CD4-positive, alpha-beta memory T cell (primary cell): ENCODE measurements around the gene ANK2. TPM values are rescaled to one million over a fixed set of nuclear protein-coding genes. Genes with fewer than 3 reads are reported as not detected.
A peak's percentile ranks its signal among the peaks of the same experiment; 100 is the strongest.

ENCODE experiments used
- CTCF ChIA-PET: fragments of 350-600 bp; sonication (Branson Sonifier 250); formaldehyde crosslinking; loops from one replicate; lab custom pipeline; 2021; ENCODE audit warnings: inconsistent platforms; ENCODE audit not compliant: partially characterized antibody; lab: Charles Lee
- POLR2A ChIA-PET: fragments of 350-600 bp; sonication (Branson Sonifier 250); formaldehyde crosslinking; loops from one replicate; lab custom pipeline; 2021; ENCODE audit not compliant: partially characterized antibody; lab: Charles Lee
- DNase-seq, 5 donors: peaks; one replicate each; pipeline versions ENCODE4 v3.0.0 to v3.0.0-alpha.2; 2020 to 2022; ENCODE audit warnings: mixed read lengths in 1 of 5
- H3K27ac ChIP-seq: one replicate; pipeline ENCODE4 v1.7.0; 2013; ENCODE audit warnings: low read depth, low read length
- H3K27me3 ChIP-seq: 2 replicates; pipeline ENCODE4 v1.7.0; 2013; ENCODE audit warnings: mild to moderate bottlenecking, low read length, moderate library complexity; ENCODE audit not compliant: insufficient read depth
- H3K36me3 ChIP-seq: 2 replicates; pipeline ENCODE4 v1.7.0; 2013; ENCODE audit warnings: mild to moderate bottlenecking, low read length, moderate library complexity; ENCODE audit not compliant: insufficient read depth
- H3K4me1 ChIP-seq: 2 replicates; pipeline ENCODE4 v1.7.0; 2013; ENCODE audit warnings: mild to moderate bottlenecking, low read length, moderate library complexity; ENCODE audit not compliant: insufficient read depth
- H3K4me3 ChIP-seq, 2 donors: one replicate each; pipeline ENCODE4 v1.7.0; 2013; ENCODE audit warnings: low read length in 2 of 2, mild to moderate bottlenecking in 1 of 2
- H3K9me3 ChIP-seq, 2 donors: one replicate each; pipeline ENCODE4 v1.7.0; 2013; ENCODE audit warnings: low read length in 2 of 2, control low read depth in 1 of 2; ENCODE audit not compliant: control insufficient read depth in 1 of 2
- H3K27ac Mint-ChIP-seq, 7 donors: one replicate each; pipeline ENCODE4 v1.8.0; 2020 to 2021; ENCODE audit warnings: mixed read lengths in 7 of 7, mild to moderate bottlenecking in 6 of 7, inconsistent platforms in 3 of 7, moderate library complexity in 3 of 7
- H3K27me3 Mint-ChIP-seq, 2 donors: one replicate each; pipeline ENCODE4 v1.8.0; 2020 to 2021; ENCODE audit warnings: mixed read lengths in 2 of 2
- H3K36me3 Mint-ChIP-seq, 2 donors: one replicate each; pipeline ENCODE4 v1.8.0; 2020 to 2021; ENCODE audit warnings: mixed read lengths in 2 of 2, inconsistent platforms in 1 of 2, mild to moderate bottlenecking in 1 of 2
- H3K4me1 Mint-ChIP-seq, 4 donors: one replicate each; pipeline ENCODE4 v1.8.0; 2020 to 2021; ENCODE audit warnings: mixed read lengths in 4 of 4, mild to moderate bottlenecking in 1 of 4
- H3K4me3 Mint-ChIP-seq, 8 donors: one replicate each; pipeline ENCODE4 v1.8.0; 2020 to 2021; ENCODE audit warnings: mixed read lengths in 8 of 8, mild to moderate bottlenecking in 7 of 8, moderate library complexity in 6 of 8, inconsistent platforms in 3 of 8
- H3K9me3 Mint-ChIP-seq, 8 donors: one replicate each; pipeline ENCODE4 v1.8.0; 2020 to 2021; ENCODE audit warnings: mixed read lengths in 8 of 8, mild to moderate bottlenecking in 5 of 8, inconsistent platforms in 3 of 8, moderate library complexity in 1 of 8
- intact Hi-C: fragments of 100-400 bp; cut with micrococcal nuclease; formaldehyde crosslinking; loops from one replicate; pipeline ENCODE4 v1.15.1; 2023
- polyA plus RNA-seq, 2 donors: library from polyadenylated mRNA; unstranded; fragments of 300-500 nt; fragmentation: Illumina TruSeq; gene quantifications; one replicate each; pipeline ENCODE4 v1.2.3, GENCODE V29; 2021
- total RNA-seq, 2 experiments: library from RNA; stranded (reverse); gene quantifications; one replicate each; pipeline ENCODE4 v1.2.3, GENCODE V29; 2021

ANK2 gene
- total and polyA plus RNA-seq, 4 experiments from 2014 or later: not detected

DNA sequence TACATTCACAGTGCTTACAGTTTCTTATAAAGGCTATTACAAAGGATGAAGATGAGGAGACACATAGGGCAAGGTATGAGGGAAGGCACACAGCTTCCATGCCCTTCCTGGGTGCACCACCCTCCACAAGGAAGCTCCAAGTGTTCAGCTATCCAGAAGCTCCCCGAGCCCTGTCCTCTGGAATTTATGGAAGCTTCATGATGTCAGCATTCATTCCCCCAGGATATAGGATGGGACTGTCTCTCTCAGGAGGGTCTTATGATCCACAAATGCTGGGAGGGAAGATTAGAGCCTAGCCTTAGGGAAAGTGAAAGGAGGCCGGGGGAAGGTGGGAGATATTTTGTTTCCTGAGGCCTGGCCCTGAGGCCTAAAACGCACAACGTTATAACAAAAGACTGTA lies 236.0 kb downstream of the ANK2 start:
- ChIA-PET POLR2A (no interaction called here), CTCF (no interaction called here)
- intact Hi-C loops: no loop called here
- Histone ChIP-seq H3K4me3 (no peak overlapping the region), H3K27me3 (no peaks in the 10 kb centered on the region), H3K27ac (no peak overlapping the region), H3K9me3 (no peaks in the 10 kb centered on the region), H3K36me3 (no peaks in the 10 kb centered on the region), H3K4me1 (no peaks in the 10 kb centered on the region)
- Mint-ChIP-seq H3K27ac (peak overlapping the region in 1 of 7 donors; percentile 43), H3K4me3 (no peak overlapping the region), H3K9me3 (no peaks in the 10 kb centered on the region), H3K4me1 (no peaks in the 10 kb centered on the region), H3K36me3 (no peaks in the 10 kb centered on the region), H3K27me3 (peaks cover 0 to 3% of the 10 kb centered on the region in 2 donors)
- no peak for DNase-seq

DNA sequence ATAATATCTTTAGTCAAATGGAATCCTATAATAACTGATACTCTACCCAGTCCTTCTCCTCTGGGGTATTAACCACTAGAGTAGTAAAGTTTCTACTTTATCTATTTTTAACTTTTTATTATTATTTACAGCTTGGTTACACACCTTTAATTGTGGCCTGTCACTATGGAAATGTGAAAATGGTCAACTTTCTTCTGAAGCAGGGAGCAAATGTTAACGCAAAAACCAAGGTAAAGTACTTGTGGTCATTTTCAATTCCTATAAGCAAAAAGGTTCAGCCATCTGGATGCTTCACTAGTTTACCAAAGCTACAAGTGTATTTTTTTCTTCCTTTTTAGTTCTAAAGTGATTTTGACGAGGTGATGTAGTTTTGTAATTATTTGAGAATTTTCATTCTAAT lies 238.8 kb downstream of the ANK2 start:
- H3K27me3 ChIP-seq: no peaks in the 10 kb centered on the region
- Mint-ChIP-seq H3K27ac (no peak overlapping the region), H3K4me1 (no peaks in the 10 kb centered on the region), H3K4me3 (no peak overlapping the region), H3K9me3 (no peaks in the 10 kb centered on the region), H3K27me3 (peaks cover 0 to 1% of the 10 kb centered on the region in 2 donors), H3K36me3 (no peaks in the 10 kb centered on the region)
- no peaks in the 10 kb centered on the region for H3K4me1 ChIP-seq
- no peak for DNase-seq
- H3K9me3 ChIP-seq: no peaks in the 10 kb centered on the region
- CTCF ChIA-PET: no interaction called here
- H3K4me3 ChIP-seq: no peak overlapping the region
- H3K36me3 ChIP-seq: no peaks in the 10 kb centered on the region
- intact Hi-C loops: no loop called here
- POLR2A ChIA-PET: no interaction called here
- no peak overlapping the region for H3K27ac ChIP-seq

DNA sequence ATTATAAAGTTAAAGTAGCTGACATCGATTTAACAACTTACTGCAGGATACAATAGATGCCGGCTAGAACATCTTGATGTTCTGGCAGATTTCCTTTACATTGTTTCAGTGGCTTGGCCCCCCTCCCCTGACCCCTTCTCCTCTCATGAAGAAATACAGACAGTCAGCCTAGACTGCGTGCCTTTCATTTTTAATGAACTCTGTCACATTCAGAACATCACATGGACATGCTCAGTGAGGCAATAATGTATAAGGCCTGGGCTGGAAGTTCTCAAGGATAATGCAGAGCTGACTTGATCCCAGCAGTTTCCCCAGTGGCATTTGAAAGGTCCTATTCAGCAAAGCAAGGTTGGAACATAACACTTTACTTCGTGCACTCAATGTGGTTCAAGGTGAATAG lies 239.2 kb downstream of the ANK2 start:
- CTCF ChIA-PET: no interaction called here
- no peaks in the 10 kb centered on the region for H3K9me3 Mint-ChIP-seq

DNA sequence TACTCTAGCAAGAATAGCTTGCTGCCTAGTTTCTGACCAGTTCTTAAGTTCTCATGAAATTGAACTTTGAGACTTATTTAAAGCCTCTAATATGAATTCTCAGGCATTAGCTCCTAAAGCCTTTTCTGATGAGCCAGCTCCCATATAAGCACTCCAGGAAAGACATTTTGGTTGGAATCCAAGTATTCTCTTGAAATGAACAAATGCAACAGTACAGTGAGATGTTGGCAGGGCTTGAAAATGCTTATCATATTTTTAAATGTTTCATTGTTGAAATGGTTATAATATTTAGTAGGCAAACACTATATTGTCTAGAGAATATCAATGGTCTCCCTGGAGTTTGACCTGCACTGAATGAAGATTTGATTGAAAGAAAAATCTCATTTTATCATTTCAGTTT lies 240.3 kb downstream of the ANK2 start:
- no peak overlapping the region for H3K27ac ChIP-seq
- Mint-ChIP-seq H3K27ac (no peak overlapping the region), H3K36me3 (no peaks in the 10 kb centered on the region), H3K27me3 (peaks cover 1 to 4% of the 10 kb centered on the region in 2 donors), H3K4me1 (no peaks in the 10 kb centered on the region), H3K4me3 (no peak overlapping the region), H3K9me3 (no peaks in the 10 kb centered on the region)
- DNase-seq: no peak
- no peak overlapping the region for H3K4me3 ChIP-seq
- ChIA-PET CTCF (no interaction called here), POLR2A (no interaction called here)
- intact Hi-C loops: no loop called here
- H3K9me3 ChIP-seq: no peaks in the 10 kb centered on the region
- no peaks in the 10 kb centered on the region for H3K27me3 ChIP-seq
- H3K4me1 ChIP-seq: no peaks in the 10 kb centered on the region
- no peaks in the 10 kb centered on the region for H3K36me3 ChIP-seq

More for the DNA sequence above, 239.2 kb downstream of the ANK2 start:
- H3K4me1 Mint-ChIP-seq: no peaks in the 10 kb centered on the region
- Histone ChIP-seq H3K27me3 (no peaks in the 10 kb centered on the region), H3K36me3 (no peaks in the 10 kb centered on the region), H3K9me3 (no peaks in the 10 kb centered on the region), H3K4me3 (no peak overlapping the region), H3K4me1 (no peaks in the 10 kb centered on the region), H3K27ac (no peak overlapping the region)
- H3K27me3 Mint-ChIP-seq: peaks cover under 1 to 1% of the 10 kb centered on the region in 2 donors
- H3K36me3 Mint-ChIP-seq: no peaks in the 10 kb centered on the region
- POLR2A ChIA-PET: no interaction called here
- intact Hi-C loops: no loop called here
- DNase-seq: no peak
- H3K27ac Mint-ChIP-seq: no peak overlapping the region
- no peak overlapping the region for H3K4me3 Mint-ChIP-seq

DNA sequence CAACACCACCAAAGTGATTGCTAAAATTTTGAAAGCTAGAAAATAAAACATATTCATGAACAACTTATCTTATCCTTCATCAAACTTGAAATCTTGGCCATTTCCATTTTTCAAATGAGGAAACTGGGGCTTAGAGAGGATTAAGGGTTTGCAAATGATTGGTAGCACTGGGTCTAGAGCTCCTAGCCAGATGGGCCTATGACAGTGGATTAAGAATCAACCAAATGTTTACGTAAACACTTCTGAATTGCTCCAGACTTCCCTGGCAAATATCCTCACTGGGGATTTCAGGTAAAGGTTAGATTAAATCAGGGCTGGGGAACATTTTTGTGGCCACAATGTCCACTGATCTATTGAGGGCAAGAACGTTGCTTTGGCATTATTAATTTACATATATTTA lies 241.2 kb downstream of the ANK2 start:
- intact Hi-C loops: no loop called here
- H3K4me1 ChIP-seq: no peaks in the 10 kb centered on the region
- no peaks in the 10 kb centered on the region for H3K4me1 Mint-ChIP-seq
- CTCF ChIA-PET: no interaction called here
- POLR2A ChIA-PET: no interaction called here
- H3K36me3 ChIP-seq: no peaks in the 10 kb centered on the region
- no peak overlapping the region for H3K27ac Mint-ChIP-seq
- no peak overlapping the region for H3K4me3 Mint-ChIP-seq
- peaks cover 1 to 4% of the 10 kb centered on the region in 2 donors for H3K27me3 Mint-ChIP-seq
- no peaks in the 10 kb centered on the region for H3K9me3 ChIP-seq
- H3K9me3 Mint-ChIP-seq: no peaks in the 10 kb centered on the region
- no peak for DNase-seq
- H3K4me3 ChIP-seq: no peak overlapping the region
- H3K27ac ChIP-seq: no peak overlapping the region
- no peaks in the 10 kb centered on the region for H3K27me3 ChIP-seq
- H3K36me3 Mint-ChIP-seq: no peaks in the 10 kb centered on the region

DNA sequence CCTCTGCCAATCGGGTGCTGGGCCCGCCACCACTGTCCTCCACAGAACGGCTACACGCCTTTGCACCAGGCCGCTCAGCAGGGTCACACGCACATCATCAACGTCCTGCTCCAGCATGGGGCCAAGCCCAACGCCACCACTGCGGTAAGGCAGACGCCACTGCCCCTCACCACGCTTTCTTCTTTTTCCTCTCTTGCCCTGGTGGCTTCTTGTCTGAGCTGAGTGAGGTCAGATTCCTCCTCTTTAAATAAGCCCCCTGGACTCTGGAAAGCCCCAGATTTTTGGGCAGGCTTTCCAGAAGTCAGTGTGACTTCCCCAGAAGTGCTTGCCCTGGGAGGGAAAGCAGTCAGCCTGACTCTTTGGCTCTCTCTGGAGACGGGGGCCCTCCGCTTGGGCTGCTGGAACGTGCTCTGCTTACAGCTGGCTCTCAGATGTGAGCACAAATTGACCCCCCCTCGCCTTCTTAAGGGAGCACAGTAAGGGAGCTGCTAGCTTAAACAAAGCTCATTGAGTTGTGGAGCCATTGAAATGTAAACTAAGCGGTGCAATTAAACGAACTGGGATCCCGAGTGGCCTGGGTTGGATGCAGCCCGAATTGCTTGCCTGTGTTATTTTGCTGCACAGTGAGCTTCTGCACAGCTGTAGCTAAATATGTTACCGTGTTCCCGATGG lies 243.1 kb downstream of the ANK2 start:
- intact Hi-C loops: no loop called here
- H3K9me3 ChIP-seq: no peaks in the 10 kb centered on the region
- ChIA-PET POLR2A (no interaction called here), CTCF (interaction anchor here (1.1 to 1.3 kb wide), 2 partner anchors 9 to 20 kb away, joined by 3 read pairs; no protein-coding TSS in a partner anchor)
- H3K27ac Mint-ChIP-seq: no peak overlapping the region
- H3K27ac ChIP-seq: no peak overlapping the region
- no peaks in the 10 kb centered on the region for H3K36me3 ChIP-seq
- no peaks in the 10 kb centered on the region for H3K4me1 ChIP-seq
- peaks cover 1 to 4% of the 10 kb centered on the region in 2 donors for H3K27me3 Mint-ChIP-seq
- no peak overlapping the region for H3K4me3 ChIP-seq
- no peak overlapping the region for H3K4me3 Mint-ChIP-seq
- no peaks in the 10 kb centered on the region for H3K4me1 Mint-ChIP-seq
- no peaks in the 10 kb centered on the region for H3K27me3 ChIP-seq
- H3K36me3 Mint-ChIP-seq: no peaks in the 10 kb centered on the region
- no peaks in the 10 kb centered on the region for H3K9me3 Mint-ChIP-seq
- DNase-seq: no peak

DNA sequence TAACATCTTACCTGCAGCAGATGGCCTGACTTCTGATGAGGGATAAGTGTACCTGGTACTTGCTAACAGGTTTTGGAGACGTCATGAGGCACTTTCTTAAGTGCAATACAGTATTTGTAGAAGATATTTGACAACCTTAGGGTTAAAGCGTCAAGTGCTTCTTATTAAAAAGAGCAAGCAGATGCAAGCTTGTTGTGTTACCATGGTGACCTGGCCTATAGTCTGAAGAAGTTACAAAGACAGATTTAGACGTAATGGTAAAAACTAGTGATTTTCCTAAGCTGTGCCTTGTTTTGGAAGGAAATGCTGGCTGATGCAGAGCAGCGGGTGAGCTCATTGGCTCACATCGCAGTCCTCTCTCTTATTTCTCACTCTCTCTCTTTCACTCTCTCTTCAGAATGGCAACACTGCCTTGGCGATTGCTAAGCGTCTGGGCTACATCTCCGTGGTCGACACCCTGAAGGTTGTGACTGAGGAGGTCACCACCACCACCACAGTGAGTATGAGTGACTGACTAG lies 243.6 kb downstream of the ANK2 start:
- Histone ChIP-seq H3K4me3 (no peak overlapping the region), H3K4me1 (no peaks in the 10 kb centered on the region), H3K27ac (no peak overlapping the region), H3K9me3 (no peaks in the 10 kb centered on the region), H3K36me3 (no peaks in the 10 kb centered on the region), H3K27me3 (no peaks in the 10 kb centered on the region)
- Mint-ChIP-seq H3K4me3 (no peak overlapping the region), H3K9me3 (peaks cover 0 to under 1% (median 0%) of the 10 kb centered on the region in 8 donors), H3K36me3 (no peaks in the 10 kb centered on the region), H3K27me3 (peaks cover 1 to 4% of the 10 kb centered on the region in 2 donors), H3K4me1 (no peaks in the 10 kb centered on the region), H3K27ac (no peak overlapping the region)
- intact Hi-C loops: no loop called here
- DNase-seq: no peak
- ChIA-PET POLR2A (no interaction called here), CTCF (interaction anchor here (1.3 kb wide), 1 partner anchor 8 kb away, joined by 3 read pairs; no protein-coding TSS in a partner anchor)
